ENCODE measurements around the gene FADS1.

- TF ChIP-seq EZH2 (IDR thresholded peaks at IDR 0.05; ENCODE audit: low read length, missing control alignments): no peak
- TF ChIP-seq CTCF (conservative IDR thresholded peaks at IDR 0.05 in 1 of 2, IDR thresholded peaks at IDR 0.05 in 1 of 2; ENCODE audit: low read depth in 1 of 2, low read length in 2 of 2): no peak
These were observed 48.3 kb upstream of the FADS1 start for GRCh38 chr11:61864814-61865775.
